IPS DF 6.9 (cell line): ENCODE data around the gene DRD4.
"Not testable (repeated sequence)": the region's sequence is repeated elsewhere in the genome, so short reads cannot be mapped to it uniquely, and the experiment has no call there.

ENCODE experiments used
- DNase-seq: peaks from one replicate; pipeline ENCODE4 v3.0.0-alpha.2; 2013; ENCODE audit warnings: low read depth, low spot score
- H3K27ac ChIP-seq: one replicate; pipeline ENCODE4 v1.5.1; 2013; ENCODE audit warnings: low read length, control low read depth
- H3K27me3 ChIP-seq: 2 replicates; pipeline ENCODE4 v1.6.1; 2013; ENCODE audit warnings: mild to moderate bottlenecking, low read length; ENCODE audit not compliant: control insufficient read depth, insufficient read depth
- H3K36me3 ChIP-seq: 2 replicates; pipeline ENCODE4 v1.6.1; 2013; ENCODE audit warnings: low read length; ENCODE audit not compliant: control insufficient read depth, insufficient read depth
- H3K4me1 ChIP-seq: 2 replicates; pipeline ENCODE4 v1.6.1; 2013; ENCODE audit warnings: low read length; ENCODE audit not compliant: control insufficient read depth, insufficient read depth
- H3K4me3 ChIP-seq: 2 replicates; pipeline ENCODE4 v1.5.1; 2013; ENCODE audit warnings: mild to moderate bottlenecking, low read length
- H3K9me3 ChIP-seq: 2 replicates; pipeline ENCODE4 v1.6.1; 2013; ENCODE audit warnings: low read length, inconsistent platforms; ENCODE audit not compliant: control insufficient read depth, insufficient read depth
- WGBS: extraction: QIAGEN DNeasy Blood & Tissue Kit; methylation state at CpG from one replicate; pipeline ENCODE4 v1.1.7; 2013; ENCODE audit warnings: mixed read lengths, missing lambda C conversion rate; ENCODE audit not compliant: insufficient read length, insufficient coverage; 5-methylcytosine and 5-hydroxymethylcytosine counted together

The DRD4 gene

DNA sequence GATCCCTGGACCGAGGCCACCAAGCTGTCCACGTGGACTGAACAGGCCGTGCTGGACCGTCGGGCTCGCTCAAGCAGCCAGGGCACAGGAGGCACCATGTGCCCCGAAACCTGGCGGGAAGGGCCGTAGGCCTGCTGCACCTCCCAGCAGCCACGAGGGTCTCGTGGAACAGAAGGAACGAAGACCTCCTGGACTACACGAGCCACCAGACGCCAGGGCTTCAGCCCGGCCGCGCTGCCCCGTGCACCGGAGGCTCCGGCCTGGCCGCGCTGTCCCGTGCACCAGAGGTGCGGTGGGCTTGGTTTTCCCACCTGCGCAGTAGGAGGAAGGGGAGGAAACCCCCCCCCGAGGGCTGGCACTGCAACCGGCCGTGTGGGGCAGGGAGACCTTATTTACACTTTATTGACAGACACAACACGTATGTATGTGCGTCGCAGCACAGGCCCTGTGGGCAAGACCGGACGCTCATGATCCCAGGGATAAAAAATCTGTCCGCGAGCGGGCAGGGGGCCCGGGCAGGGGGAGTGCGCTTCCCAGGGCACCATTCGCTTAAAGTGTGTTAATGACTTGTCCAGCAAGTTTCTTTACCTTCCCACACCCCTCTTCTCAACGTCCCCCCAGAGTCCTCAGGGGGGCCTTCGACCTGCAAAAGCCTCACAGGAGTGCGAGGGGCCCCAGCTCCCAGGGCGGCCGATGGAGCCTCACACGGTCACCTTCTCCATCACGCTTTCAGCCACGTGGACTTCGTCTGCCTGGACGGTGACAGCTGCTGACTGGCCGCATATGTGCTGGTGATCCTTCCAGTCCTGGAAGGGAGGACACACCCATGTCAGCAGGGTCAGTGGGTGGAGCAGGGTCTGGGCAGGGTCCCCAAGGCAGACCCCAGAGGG lies 7.0 kb downstream of the DRD4 start:
- no peak overlapping the region for H3K4me3 ChIP-seq
- peaks cover 3% of the 10 kb centered on the region; the same call in 1 of the 2 replicates for H3K36me3 ChIP-seq
- H3K4me1 ChIP-seq, result 0 out of 2 replicates have a peak, but pooled peaks cover 7% of the 10 kb centered on the region
- no peak for DNase-seq
- no peak overlapping the region for H3K27ac ChIP-seq
- H3K27me3 ChIP-seq, result peaks cover 3% of the 10 kb centered on the region; the same call in 1 of the 2 replicates
- WGBS, result no CpG with 5 or more reads among the region's 50 CpGs
- H3K9me3 ChIP-seq, result no peaks in the 10 kb centered on the region

DNA sequence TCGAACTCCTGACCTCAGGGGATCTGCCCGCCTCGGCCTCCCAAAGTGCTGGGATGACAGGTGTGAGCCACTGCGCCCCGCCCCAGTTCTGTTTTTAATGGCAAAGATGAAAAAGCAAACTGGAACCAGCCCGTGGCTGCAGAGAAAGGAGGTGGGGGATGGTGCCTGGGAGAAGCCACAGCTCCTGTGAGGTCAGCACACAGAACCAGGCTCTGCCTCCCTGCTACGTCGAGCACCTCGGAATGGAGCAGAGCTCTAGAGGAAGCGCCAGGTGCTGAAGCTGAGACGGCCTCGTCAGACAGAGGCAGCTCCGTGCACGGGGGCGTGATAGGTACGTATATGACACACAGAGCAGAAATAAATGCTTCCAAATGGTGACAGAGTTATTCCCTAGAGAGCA lies 8.5 kb downstream of the DRD4 start:
- no CpG with 5 or more reads among the region's 16 CpGs for WGBS
- Histone ChIP-seq H3K27me3 (no peaks in the 10 kb centered on the region; the same call in 1 of the 2 replicates), H3K27ac (no peak overlapping the region), H3K4me3 (no peak overlapping the region), H3K9me3 (no peaks in the 10 kb centered on the region), H3K36me3 (peaks cover 3% of the 10 kb centered on the region; the same call in 1 of the 2 replicates), H3K4me1 (0 out of 2 replicates have a peak, but pooled peaks cover 4% of the 10 kb centered on the region)
- DNase-seq, result no peak

DNA sequence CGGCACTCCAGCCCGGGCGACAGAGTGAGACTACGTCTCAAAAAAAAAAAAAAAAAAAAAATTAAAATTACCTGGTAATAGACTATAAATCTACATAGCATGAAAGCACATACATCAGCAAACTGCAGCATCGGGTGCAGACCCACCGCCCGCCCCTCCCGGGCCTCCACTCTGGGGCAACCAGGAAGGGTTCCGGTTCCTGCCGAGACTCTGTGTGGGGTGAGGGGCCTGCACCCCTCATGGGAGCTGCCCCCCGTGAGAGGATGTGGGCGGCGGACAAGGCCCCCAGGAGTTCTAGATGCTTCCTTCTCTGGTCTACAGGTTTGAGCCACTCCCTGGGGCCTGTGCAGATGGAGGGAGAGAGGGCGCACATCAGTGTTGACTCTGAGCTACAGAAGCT lies 9.1 kb downstream of the DRD4 start:
- Histone ChIP-seq H3K36me3 (peaks cover 3% of the 10 kb centered on the region; the same call in 1 of the 2 replicates), H3K9me3 (no peaks in the 10 kb centered on the region), H3K27me3 (no peaks in the 10 kb centered on the region), H3K27ac (no peak overlapping the region), H3K4me1 (0 out of 2 replicates have a peak, but pooled peaks cover 2% of the 10 kb centered on the region), H3K4me3 (no peak overlapping the region)
- no peak for DNase-seq
- no CpG with 5 or more reads among the region's 14 CpGs for WGBS

DNA sequence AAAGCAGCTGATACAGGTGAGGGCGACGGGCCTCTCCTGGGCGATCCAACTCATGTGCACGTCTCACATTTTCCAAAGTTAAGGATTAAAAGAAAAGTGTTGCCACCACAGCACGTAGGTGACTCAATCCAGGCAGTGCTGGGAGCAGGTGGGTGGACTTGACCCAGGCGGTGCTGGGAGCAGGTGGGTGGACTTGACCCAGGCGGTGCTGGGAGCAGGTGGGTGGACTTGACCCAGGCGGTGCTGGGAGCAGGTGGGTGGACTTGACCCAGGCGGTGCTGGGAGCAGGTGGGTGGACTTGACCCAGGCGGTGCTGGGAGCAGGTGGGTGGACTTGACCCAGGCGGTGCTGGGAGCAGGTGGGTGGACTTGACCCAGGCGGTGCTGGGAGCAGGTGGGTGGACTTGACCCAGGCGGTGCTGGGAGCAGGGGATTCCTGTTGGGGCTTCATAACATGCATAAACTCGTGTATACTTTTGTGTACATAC lies 10.6 kb downstream of the DRD4 start:
- H3K4me1 ChIP-seq, H3K4me3 ChIP-seq, H3K9me3 ChIP-seq, H3K36me3 ChIP-seq, DNase-seq, H3K27me3 ChIP-seq, H3K27ac ChIP-seq: not testable (repeated sequence)
- WGBS, result no CpG with 5 or more reads among the region's 14 CpGs

DNA sequence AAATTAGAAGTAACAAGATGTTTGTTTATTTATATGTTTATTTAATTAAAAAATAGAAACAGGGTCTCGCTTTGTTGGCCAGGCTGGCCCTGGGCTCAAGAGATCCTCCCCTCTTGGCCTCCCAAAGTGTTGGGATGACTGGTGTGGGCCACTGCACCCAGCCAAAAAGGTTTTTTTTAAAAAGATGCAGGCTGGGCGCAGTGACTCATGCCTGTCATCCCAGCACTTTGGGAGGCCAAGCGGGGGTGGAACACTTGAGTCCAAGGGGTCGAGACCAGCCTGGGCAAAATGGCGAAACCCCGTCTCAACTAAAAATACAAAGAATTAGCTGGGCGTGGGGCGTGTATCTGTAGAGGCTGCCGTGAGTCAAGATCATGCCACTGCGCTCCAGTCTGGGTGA lies 13.4 kb downstream of the DRD4 start:
- H3K9me3 ChIP-seq, result no peaks in the 10 kb centered on the region
- no peak overlapping the region for H3K4me3 ChIP-seq
- no CpG with 5 or more reads among the region's 10 CpGs for WGBS
- no peaks in the 10 kb centered on the region for H3K27me3 ChIP-seq
- H3K36me3 ChIP-seq, result peaks cover 9% of the 10 kb centered on the region; the same call in 1 of the 2 replicates
- no peak for DNase-seq
- H3K27ac ChIP-seq, result no peak overlapping the region
- no peaks in the 10 kb centered on the region for H3K4me1 ChIP-seq

DNA sequence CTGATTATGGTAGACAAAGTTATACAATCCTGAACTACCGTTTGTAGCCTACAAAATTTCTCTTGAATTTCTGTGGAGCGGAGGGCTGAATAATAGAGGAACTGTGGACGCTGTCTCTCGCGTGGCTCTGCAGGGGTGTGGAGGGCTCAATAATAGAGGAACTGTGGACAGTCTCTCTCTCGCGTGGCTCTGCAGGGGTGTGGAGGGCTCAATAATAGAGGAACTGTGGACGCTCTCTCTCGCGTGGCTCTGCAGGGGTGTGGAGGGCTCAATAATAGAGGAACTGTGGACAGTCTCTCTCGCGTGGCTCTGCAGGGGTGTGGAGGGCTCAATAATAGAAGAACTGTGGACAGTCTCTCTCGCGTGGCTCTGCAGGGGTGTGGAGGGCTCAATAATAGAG lies 16.1 kb downstream of the DRD4 start:
- DNase-seq, H3K27me3 ChIP-seq, H3K4me1 ChIP-seq, H3K9me3 ChIP-seq, H3K4me3 ChIP-seq, H3K36me3 ChIP-seq, H3K27ac ChIP-seq: not testable (repeated sequence)
- no CpG with 5 or more reads among the region's 14 CpGs for WGBS

DNA sequence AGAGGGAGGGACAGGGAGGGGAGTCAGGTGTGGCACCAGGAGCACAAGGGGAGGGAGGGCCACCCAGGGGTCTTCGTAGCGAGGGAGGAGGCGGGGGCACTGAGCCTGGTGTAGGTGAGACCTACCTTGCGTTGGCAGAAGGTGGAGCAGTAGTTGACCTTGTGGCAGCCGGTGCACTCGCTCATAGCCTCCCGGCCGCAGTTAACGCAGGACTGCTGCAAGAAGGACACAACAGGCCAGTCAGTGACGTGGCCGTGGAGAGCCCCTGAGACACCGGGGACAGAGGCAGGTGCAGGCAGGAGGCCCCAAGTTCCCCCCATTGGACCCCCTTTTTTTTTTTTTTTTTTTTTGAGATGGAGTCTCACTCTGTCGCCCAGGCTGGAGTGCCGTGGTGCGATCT lies 16.8 kb downstream of the DRD4 start:
- DNase-seq, result no peak
- no peaks in the 10 kb centered on the region for H3K4me1 ChIP-seq
- no peaks in the 10 kb centered on the region for H3K27me3 ChIP-seq
- H3K4me3 ChIP-seq, result no peak overlapping the region
- no CpG with 5 or more reads among the region's 15 CpGs for WGBS
- H3K36me3 ChIP-seq, result peaks cover 9% of the 10 kb centered on the region; the same call in 1 of the 2 replicates
- H3K27ac ChIP-seq, result no peak overlapping the region
- H3K9me3 ChIP-seq, result no peaks in the 10 kb centered on the region

DNA sequence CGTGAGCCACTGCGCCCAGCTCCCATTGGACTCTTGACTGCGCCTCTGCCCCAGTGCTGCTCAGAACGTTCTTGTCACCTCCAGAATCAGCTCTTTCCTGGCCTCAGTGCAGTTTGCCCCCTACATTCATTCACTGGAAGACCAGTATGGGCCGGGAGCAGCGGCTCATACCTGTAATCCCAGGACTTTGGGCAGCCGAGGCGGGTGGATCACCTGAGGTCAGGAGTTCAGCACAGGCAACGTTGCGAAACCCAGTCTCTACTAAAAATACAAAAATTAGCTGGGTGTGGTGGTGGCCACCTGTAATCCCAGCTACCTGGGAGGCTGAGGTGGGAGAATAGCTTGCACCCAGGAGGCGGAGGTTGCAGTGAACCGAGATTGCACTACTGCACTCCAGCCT lies 17.4 kb downstream of the DRD4 start:
- H3K36me3 ChIP-seq, result peaks cover 10% of the 10 kb centered on the region; the same call in 1 of the 2 replicates
- H3K9me3 ChIP-seq, H3K27me3 ChIP-seq, H3K4me3 ChIP-seq, DNase-seq, H3K27ac ChIP-seq, H3K4me1 ChIP-seq: not testable (repeated sequence)
- no CpG with 5 or more reads among the region's 12 CpGs for WGBS

DNA sequence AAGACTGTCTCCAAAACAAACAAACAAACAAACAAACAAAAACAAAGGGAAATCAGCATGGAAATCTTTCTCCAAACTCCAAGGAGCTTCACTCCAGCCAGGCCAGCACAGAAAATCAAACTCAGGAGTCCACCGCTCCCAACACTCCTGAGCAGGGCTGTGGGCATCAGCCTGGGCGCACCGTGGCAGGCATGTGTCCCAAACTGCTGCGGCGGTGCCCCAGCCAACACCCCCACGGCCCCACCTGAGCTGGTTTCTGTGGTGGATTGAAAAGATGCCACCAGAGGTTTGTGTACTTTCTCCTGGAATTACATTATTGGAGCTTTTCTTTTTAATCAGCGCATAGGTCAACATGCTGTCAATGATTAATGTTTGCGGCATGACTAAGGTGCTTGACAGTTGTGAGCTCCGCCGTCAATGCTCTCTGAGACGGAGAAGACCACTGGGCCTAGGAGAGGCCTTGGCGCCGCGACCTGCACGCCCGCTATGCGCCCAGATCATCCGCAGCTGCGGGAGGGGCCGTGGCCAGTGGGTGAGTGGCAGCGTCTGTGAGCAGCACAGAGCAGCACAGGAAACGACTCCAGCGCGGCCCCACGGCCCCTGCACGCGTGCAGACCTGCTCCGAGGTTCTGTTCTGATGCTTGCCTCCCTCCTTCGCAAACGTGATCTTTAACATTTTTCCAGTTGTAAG lies 18.1 kb downstream of the DRD4 start:
- peaks cover 14% of the 10 kb centered on the region; the same call in 1 of the 2 replicates for H3K36me3 ChIP-seq
- no CpG with 5 or more reads among the region's 30 CpGs for WGBS
- no peaks in the 10 kb centered on the region for H3K9me3 ChIP-seq
- H3K4me1 ChIP-seq, result no peaks in the 10 kb centered on the region
- H3K4me3 ChIP-seq, result no peak overlapping the region
- DNase-seq, result no peak
- no peak overlapping the region for H3K27ac ChIP-seq
- no peaks in the 10 kb centered on the region for H3K27me3 ChIP-seq

DNA sequence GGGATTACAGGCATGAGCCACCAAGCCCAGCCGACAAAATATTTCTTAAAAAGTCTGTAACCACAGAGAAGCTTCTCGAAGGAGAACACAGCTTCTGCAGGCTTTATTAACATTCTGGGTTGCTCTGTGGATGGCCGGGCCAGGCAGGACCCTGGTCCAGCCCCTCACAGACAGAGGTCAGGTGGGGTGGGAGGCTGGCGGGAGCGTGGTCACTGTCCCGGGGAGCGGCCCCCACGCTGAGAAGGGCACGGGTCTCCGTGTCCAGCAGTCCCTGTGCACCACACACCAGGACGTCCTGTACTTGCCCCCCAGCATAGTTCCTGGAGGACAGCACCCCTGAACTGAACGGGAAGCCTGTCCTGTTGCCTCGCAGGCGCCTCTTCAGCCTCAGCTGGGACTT lies 19.4 kb downstream of the DRD4 start:
- H3K27me3 ChIP-seq, result no peaks in the 10 kb centered on the region
- H3K9me3 ChIP-seq, result no peaks in the 10 kb centered on the region
- DNase-seq, result no peak
- no CpG with 5 or more reads among the region's 14 CpGs for WGBS
- H3K4me3 ChIP-seq, result no peak overlapping the region
- H3K27ac ChIP-seq, result no peak overlapping the region
- H3K4me1 ChIP-seq, result no peaks in the 10 kb centered on the region
- H3K36me3 ChIP-seq, result peaks cover 14% of the 10 kb centered on the region; the same call in 1 of the 2 replicates
